Astrocyte of the spinal cord (primary cell): Measurements from ENCODE around the gene L3MBTL1.

ENCODE experiments used
- DNase-seq: peaks from one replicate; pipeline ENCODE4 v3.0.0; 2011; ENCODE audit warnings: low read depth, low spot score
- H3K4me3 ChIP-seq: 2 replicates; pipeline ENCODE4 v1.5.1; 2011; ENCODE audit warnings: low read depth, mild to moderate bottlenecking, low read length, moderate library complexity
- in situ Hi-C: cut with HindIII; loops from 2 replicates; pipeline ENCODE4 v1.10.0; 2017; ENCODE audit warnings: low sequenced_read_pairs
- TF ChIP-seq, protein P1 (sequence below): IDR thresholded peaks from 2 replicates; pipeline ENCODE4 v1.5.1; 2012; ENCODE audit warnings: low read depth, mild to moderate bottlenecking, low read length, inconsistent platforms

The L3MBTL1 gene

GRCh38 chr20:43537921-43538877, 30.7 kb downstream of the L3MBTL1 start:
- TF ChIP-seq, protein P1, sequence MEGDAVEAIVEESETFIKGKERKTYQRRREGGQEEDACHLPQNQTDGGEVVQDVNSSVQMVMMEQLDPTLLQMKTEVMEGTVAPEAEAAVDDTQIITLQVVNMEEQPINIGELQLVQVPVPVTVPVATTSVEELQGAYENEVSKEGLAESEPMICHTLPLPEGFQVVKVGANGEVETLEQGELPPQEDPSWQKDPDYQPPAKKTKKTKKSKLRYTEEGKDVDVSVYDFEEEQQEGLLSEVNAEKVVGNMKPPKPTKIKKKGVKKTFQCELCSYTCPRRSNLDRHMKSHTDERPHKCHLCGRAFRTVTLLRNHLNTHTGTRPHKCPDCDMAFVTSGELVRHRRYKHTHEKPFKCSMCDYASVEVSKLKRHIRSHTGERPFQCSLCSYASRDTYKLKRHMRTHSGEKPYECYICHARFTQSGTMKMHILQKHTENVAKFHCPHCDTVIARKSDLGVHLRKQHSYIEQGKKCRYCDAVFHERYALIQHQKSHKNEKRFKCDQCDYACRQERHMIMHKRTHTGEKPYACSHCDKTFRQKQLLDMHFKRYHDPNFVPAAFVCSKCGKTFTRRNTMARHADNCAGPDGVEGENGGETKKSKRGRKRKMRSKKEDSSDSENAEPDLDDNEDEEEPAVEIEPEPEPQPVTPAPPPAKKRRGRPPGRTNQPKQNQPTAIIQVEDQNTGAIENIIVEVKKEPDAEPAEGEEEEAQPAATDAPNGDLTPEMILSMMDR: peak; percentile 96
- in situ Hi-C loops: no loop called here
- peak; percentile 60 for DNase-seq
- H3K4me3 ChIP-seq: no peak overlapping the region

DNA sequence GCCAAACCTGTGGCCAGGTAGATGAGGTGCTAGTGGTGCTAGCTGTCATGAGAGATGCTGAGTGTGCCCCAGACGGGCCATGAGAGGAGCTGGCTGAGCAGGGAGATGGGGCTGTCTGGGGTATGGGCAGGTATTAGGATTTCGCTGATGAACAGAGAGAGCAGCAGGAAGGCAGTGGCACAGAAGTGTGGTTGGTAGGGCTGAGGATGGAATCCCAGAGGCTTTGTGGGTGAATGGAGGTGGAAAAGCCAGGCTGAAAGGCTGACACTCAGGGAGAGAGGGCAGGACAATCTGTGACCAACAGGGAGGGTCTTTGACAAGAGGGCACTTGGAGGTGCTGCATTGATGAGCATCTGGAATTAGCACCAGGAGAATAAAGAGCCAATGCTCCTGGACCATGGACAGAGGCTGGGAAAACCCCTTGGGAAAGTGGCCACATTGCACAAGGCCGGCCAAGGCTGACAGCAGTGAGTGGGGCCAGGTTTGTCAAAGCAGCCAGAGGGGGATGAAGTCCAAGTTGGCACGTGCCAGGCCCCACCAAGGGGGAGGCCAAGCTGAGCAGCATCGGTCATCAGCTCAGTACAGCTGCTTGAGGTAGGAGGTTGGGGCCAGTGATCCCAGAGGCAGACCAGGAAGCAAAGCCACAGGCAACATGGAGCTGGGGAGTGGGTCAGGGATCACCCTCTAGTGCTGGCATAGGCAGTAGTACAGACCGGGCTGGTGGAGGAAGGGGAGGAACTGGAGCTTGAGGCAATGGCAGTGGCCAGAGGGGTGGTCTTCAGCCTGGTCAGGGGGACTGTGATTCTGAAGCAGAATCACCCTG, 31.6 kb downstream of the L3MBTL1 start:
- DNase-seq: no peak
- TF ChIP-seq, protein P1: no peak
- no peak overlapping the region for H3K4me3 ChIP-seq
- in situ Hi-C loops: no loop called here

- no peak overlapping the region for H3K4me3 ChIP-seq
- DNase-seq: no peak
- TF ChIP-seq, protein P1: no peak
- in situ Hi-C loops: no loop called here
Observed at GRCh38 chr20:43539975-43540672, 32.6 kb downstream of the L3MBTL1 start.

DNA sequence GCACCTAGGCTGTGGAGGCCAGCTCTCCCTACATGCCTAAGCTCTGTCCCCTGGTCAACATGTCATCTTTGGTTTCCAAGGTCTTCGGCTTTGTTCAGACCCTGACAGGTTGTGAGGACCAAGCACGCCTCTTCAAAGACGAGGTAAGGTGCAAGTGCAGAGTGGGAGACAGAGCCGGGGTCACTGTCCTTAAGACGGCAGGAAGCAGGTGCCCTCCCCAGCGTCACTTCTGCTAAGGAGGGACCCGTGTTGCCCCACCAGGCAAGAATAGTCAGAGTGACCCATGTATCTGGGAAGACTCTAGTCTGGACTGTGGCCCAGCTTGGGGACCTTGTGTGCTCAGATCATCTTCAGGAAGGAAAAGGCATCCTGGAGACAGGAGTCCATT, 33.2 kb downstream of the L3MBTL1 start:
- in situ Hi-C loops: no loop called here

GRCh38 chr20:43541214-43541613, 33.7 kb downstream of the L3MBTL1 start:
- no peak overlapping the region for H3K4me3 ChIP-seq
- TF ChIP-seq, protein P1: no peak
- no peak for DNase-seq
- in situ Hi-C loops: no loop called here

More for the DNA sequence above, 33.2 kb downstream of the L3MBTL1 start:
- no peak for DNase-seq
- TF ChIP-seq, protein P1: no peak
- H3K4me3 ChIP-seq: no peak overlapping the region

DNA sequence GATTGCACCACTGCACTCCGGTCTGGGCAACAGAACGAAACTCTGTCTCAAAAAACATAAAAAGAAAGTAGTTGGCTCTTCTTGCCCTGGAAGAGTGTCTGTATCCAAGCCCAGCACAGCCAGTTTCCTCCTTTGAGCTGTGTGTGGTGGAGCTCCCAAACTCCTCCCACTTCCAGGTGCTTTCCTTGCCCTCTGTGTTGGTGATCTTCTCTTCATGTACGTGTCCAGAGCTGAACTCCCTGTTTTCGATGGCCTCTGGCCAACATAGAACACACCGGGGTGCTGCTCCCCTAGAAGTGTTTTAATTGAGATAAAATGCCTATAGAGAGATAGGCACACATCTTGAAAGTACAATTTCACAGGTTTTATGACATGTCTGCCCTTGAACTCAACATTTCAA, 34.7 kb downstream of the L3MBTL1 start:
- H3K4me3 ChIP-seq: no peak overlapping the region
- TF ChIP-seq, protein P1: no peak
- no peak for DNase-seq
- in situ Hi-C loops: no loop called here
